DND-41 (cell line): Measurements from ENCODE around the gene MYO1H.

Experiments used
- ATAC-seq: fragments of 200-7000 bp; cut with Tn5 transposase; 3 replicates; pipeline ENCODE4 v1.9.1; 2021; ENCODE audit warnings: low read depth; ENCODE audit not compliant: insufficient read depth
- DNase-seq: peaks from one replicate; pipeline ENCODE4 v3.0.0-alpha.2; 2020
- H2AFZ ChIP-seq: 2 replicates; pipeline ENCODE4 v1.6.0; 2012; ENCODE audit warnings: low read depth, low read length
- H3K27ac ChIP-seq: 2 replicates; pipeline ENCODE4 v1.5.1; 2012; ENCODE audit warnings: low read length, inconsistent platforms
- H3K27me3 ChIP-seq: fragments of 200-600 bp; sonication (generic); 2 replicates; pipeline ENCODE4 v1.6.0; 2012; ENCODE audit warnings: low read length, mild to moderate bottlenecking, inconsistent platforms; ENCODE audit not compliant: insufficient read depth, poor library complexity
- H3K36me3 ChIP-seq: 2 replicates; pipeline ENCODE4 v1.5.1; 2012; ENCODE audit warnings: low read length, inconsistent platforms; ENCODE audit not compliant: insufficient read depth
- H3K4me1 ChIP-seq: 2 replicates; pipeline ENCODE4 v1.5.1; 2012; ENCODE audit warnings: mild to moderate bottlenecking, low read length; ENCODE audit not compliant: insufficient read depth
- H3K4me2 ChIP-seq: 2 replicates; pipeline ENCODE4 v1.6.0; 2012; ENCODE audit warnings: mild to moderate bottlenecking, moderate library complexity, low read length, inconsistent platforms; ENCODE audit not compliant: insufficient read depth
- H3K4me3 ChIP-seq, 2 experiments: fragments of 200-600 bp in 1 of 2; shearing (Covaris generic) in 1 of 2; 2 replicates each; pipeline ENCODE4 v1.5.1; 2012 to 2016; ENCODE audit warnings: inconsistent platforms in 2 of 2, low read length in 2 of 2, mild to moderate bottlenecking in 2 of 2, low read depth in 1 of 2, moderate library complexity in 1 of 2
- H3K79me2 ChIP-seq: 2 replicates; pipeline ENCODE4 v1.6.0; 2012; ENCODE audit warnings: low read length, inconsistent platforms; ENCODE audit not compliant: insufficient read depth
- H3K9ac ChIP-seq: 2 replicates; pipeline ENCODE4 v1.6.0; 2012; ENCODE audit warnings: low read depth, mild to moderate bottlenecking, inconsistent platforms, low read length, moderate library complexity
- H3K9me3 ChIP-seq: 2 replicates; pipeline ENCODE4 v1.5.1; 2012; ENCODE audit warnings: low read length, moderate library complexity, mild to moderate bottlenecking, inconsistent platforms; ENCODE audit not compliant: insufficient read depth, severe bottlenecking
- H4K20me1 ChIP-seq: 2 replicates; pipeline ENCODE4 v1.6.0; 2012; ENCODE audit warnings: low read length; ENCODE audit not compliant: insufficient read depth
- CTCF ChIP-seq: IDR thresholded peaks from 2 replicates; pipeline ENCODE4 v1.5.1; 2012; ENCODE audit warnings: borderline replicate concordance, low read length, moderate library complexity, mild to moderate bottlenecking; ENCODE audit not compliant: poor library complexity, severe bottlenecking; ENCODE audit errors: extremely low read depth
- EZH2 ChIP-seq: IDR thresholded peaks from 3 replicates; pipeline ENCODE4 v1.6.1; 2012; ENCODE audit warnings: borderline replicate concordance, low read depth, mild to moderate bottlenecking, moderate library complexity, low read length, inconsistent platforms; ENCODE audit not compliant: severe bottlenecking

MYO1H gene

DNA sequence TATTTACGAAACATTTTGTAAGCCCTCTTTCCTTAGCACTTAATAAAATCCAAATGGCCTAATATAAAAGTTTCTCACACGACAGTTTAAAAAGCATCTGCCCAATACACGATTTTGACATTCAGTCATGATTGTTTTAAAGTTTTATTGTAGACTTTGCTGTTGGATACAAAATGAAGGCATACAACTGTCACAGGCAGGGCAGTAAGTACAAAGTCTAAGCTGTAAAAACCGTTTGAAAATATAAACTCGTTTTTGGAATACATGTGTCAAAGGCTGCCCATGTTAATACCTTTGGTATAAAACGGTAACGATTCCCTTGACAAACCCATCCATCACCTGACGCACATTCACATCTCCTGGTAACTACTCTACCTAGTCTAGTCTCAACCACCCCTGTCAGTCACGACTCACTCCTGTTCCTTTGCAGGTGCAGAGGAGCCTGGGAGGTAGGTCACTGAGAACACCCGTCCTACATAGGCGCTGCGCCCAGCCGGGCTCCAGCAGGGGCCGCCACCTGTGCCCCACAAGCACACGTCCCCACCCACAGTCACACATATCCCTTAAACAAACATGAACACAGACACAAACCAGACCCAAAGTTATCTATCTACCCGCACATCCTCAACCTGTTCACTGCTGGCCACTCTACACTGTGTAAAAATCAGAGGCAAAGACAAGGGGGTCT, 102.3 kb downstream of the MYO1H start:
- H3K27ac ChIP-seq = no peak overlapping the region
- DNase-seq (no peak), ATAC-seq (no peak)
- no peaks in the 10 kb centered on the region for H3K9me3 ChIP-seq
- peaks cover 74% of the 10 kb centered on the region for H3K36me3 ChIP-seq
- H2AFZ ChIP-seq = no peak overlapping the region
- H3K4me2 ChIP-seq = no peak overlapping the region
- no peaks in the 10 kb centered on the region for H3K79me2 ChIP-seq
- H3K9ac ChIP-seq = no peak overlapping the region
- peaks cover 14% of the 10 kb centered on the region for H4K20me1 ChIP-seq
- no peaks in the 10 kb centered on the region for H3K27me3 ChIP-seq
- TF ChIP-seq CTCF (no peak), EZH2 (no peak)
- no peaks in the 10 kb centered on the region for H3K4me1 ChIP-seq
- H3K4me3 ChIP-seq = no peak overlapping the region

GRCh38 chr12:109450980-109451379, 103.3 kb downstream of the MYO1H start:
- H3K9ac ChIP-seq = no peak overlapping the region
- no peaks in the 10 kb centered on the region for H3K4me1 ChIP-seq

DNA sequence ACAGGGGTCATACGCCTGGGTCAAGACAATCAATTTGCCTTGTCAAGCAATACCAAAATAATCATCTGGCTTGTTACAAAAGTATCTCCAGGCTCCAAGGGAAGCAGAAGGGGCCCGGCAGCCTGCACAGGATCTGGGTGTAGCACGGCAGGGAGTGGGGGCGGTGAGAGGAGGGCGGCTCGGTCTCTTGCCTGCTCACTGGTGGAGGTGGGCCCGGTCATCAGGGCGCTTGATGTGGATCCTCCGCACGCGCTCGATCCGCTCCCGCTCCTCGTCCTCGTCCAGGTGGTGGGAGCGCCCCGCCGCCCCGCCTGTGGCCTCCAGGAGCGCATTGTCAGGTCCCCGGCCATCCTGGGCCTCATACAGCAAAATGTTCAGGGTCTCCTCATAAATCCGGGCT, 103.7 kb downstream of the MYO1H start:
- Histone ChIP-seq H3K27me3 (no peaks in the 10 kb centered on the region), H4K20me1 (peaks cover 14% of the 10 kb centered on the region), H3K9me3 (no peaks in the 10 kb centered on the region), H3K9ac (no peak overlapping the region), H3K27ac (no peak overlapping the region), H3K4me1 (no peaks in the 10 kb centered on the region), H3K4me3 (no peak overlapping the region), H3K79me2 (no peaks in the 10 kb centered on the region), H2AFZ (no peak overlapping the region), H3K36me3 (peaks cover 88% of the 10 kb centered on the region), H3K4me2 (no peak overlapping the region)
- no peak for ATAC-seq
- DNase-seq = no peak
- no peak for TF ChIP-seq CTCF
- no peak for TF ChIP-seq EZH2

More at GRCh38 chr12:109450980-109451379, 103.3 kb downstream of the MYO1H start:
- DNase-seq = no peak
- no peaks in the 10 kb centered on the region for H3K27me3 ChIP-seq
- no peak for ATAC-seq
- H3K79me2 ChIP-seq = no peaks in the 10 kb centered on the region
- H2AFZ ChIP-seq = no peak overlapping the region
- H3K27ac ChIP-seq = no peak overlapping the region
- H3K36me3 ChIP-seq = peaks cover 84% of the 10 kb centered on the region
- peaks cover 14% of the 10 kb centered on the region for H4K20me1 ChIP-seq
- H3K4me3 ChIP-seq = no peak overlapping the region
- no peak overlapping the region for H3K4me2 ChIP-seq
- no peak for TF ChIP-seq CTCF
- TF ChIP-seq EZH2 = no peak
- no peaks in the 10 kb centered on the region for H3K9me3 ChIP-seq
